ENCODE data around the gene JMJD6.

JMJD6 gene

DNA sequence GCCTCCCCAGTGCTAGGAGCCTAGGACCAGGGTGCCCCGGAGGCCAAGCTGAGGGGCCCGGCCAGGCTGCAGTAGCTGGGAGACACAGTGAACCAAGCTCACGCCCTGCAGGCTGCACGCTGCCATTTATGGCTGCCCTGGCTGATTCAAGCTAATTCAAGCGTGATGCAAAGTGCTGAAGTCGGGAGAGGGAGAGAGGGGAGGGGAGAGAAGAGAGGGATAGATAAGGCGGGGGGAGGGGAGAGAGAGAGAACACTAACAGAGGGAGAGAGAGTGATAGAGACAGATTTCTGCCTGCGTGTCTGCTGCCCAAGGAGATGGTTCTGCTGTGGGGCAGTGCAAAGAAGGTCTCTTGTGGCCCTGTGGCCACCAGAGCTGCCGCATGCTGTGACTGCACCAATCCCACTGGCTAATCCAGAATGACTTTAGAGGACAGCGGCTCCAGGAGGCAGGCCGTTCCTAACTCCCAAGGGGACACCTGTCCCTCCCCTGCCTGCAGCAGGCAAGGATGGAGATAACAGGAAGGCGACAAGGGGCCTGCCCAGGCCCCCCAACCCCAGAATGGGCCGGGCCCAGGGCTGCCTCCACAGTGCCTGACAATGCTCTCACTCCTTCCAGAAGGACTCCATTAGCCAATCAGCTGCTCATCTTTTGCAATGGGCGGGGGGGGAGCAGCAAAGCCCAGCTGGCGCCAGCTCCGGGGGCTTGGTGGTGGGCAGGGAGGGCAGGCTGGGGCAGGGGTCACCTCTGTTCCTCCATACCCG is 28.5 kb downstream of the JMJD6 start:
- DNase-seq = no peak

DNA sequence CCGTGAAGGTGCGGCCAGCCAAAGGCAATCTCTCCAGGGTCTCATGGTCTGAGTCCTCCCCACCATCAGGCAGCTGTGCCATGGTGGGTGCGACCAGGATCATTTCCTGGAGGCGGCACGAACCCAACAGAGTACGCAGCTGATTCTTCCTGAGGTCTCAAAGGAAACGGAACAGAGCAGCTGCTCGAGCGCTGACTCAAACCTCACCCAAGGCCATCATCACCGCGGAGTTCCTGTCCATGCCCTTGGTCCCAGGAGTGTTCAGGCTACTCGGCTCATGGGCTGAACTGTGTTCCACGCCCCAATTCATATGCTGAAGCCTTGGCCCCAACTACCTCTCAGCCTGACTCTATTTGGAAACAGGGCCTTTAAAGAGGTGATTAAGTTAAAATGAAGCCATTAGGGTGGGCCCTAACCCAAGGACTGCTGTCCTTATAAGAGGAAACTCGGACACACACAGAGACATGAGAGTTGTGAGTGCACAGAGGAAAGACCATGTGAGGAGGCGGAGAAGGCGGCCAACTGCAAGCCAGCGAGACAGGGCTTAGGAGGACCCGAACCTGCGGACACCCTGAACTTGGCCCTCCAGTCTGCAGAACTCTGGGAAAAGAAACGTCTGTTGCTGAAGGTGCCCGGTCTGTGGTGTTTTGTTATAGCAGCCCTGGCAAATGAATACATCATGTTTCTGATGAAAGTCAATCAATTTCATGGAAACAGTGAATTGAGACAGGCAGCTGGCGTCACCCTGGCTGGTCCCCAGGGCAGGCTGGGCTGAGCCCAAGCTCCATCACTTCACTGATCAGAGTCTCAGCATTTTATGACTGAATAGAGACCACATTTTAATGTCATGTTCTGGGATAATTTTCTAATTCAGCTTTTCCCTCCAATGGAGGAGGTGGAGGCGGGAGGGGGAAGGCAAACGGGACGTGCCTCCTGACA is 29.4 kb downstream of the JMJD6 start:
- DNase-seq = no peak

DNA sequence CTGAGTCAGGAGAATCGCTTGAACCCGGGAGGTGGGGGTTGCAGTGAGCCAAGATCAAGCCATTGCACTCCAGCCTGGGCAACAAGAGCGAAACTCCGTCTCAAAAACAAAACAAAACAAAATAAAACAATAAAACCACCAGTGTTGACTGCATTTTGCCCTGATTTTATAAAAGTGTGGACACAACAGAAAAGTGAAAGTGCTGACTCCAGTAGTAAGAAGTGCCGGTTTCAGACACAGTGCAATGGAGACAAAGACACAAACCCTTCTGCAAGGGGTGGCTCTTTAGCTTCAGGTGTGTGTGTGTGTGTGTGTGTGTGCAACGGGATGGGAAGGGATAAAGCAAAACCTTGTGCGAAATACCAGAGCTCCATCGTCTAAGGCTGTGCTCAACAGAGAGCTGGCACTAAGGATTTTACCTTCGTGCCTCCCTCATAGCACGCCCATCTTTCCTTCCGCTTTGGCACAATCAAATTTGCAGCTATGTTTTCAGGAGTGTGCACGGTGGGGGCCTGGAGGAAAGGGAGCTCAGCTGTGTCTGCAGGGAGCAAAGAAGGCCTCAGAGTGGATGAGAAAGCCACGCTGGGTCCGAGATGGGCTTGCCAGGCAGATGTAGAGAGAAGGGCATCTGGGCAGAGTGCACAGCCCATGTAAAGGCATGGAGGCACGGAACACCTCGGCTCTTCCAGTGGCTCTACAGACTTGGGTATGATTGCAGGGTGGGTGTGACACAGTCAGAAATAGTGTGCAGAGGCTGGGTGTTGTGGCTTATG is 31.2 kb downstream of the JMJD6 start:
- DNase-seq = no peak

DNA sequence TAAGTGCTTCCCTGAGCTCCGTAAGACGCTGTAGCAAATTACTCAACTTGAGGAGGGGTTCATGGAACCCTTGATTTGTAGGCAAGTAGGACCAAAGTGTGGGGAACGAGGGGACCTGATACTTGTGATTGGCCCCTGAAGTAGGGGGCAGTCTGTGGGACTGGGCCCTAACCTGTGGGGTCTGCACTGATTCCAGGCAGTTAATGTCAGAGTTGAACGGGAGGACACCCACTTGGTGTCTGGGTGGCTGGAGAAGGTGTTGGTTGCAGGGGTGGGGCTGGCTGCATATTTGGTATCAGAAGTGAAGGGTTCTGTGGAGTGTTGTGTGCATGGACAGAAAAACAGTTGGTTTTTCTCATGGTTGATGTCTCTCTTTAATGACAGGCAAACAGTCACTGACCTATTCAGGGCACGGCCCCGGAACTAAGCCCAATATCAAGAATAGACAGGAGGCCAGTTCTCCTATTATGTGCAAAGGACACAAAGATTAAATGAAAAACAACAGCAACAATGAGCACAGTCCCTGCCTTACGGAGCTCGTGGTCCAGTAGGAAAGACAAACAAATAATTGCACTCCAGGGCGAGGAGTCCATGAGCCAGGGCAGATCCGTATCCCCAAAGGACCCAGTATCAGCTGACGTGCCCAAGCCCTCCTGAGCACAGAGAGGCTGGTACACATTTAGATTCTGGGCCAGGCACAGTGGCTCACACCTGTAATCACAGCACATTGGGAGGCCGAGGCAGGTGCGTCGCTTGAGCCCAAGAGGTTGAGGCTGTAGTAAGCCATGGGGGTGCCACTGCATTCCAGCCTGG is 34.8 kb downstream of the JMJD6 start:
- no peak for DNase-seq

DNA sequence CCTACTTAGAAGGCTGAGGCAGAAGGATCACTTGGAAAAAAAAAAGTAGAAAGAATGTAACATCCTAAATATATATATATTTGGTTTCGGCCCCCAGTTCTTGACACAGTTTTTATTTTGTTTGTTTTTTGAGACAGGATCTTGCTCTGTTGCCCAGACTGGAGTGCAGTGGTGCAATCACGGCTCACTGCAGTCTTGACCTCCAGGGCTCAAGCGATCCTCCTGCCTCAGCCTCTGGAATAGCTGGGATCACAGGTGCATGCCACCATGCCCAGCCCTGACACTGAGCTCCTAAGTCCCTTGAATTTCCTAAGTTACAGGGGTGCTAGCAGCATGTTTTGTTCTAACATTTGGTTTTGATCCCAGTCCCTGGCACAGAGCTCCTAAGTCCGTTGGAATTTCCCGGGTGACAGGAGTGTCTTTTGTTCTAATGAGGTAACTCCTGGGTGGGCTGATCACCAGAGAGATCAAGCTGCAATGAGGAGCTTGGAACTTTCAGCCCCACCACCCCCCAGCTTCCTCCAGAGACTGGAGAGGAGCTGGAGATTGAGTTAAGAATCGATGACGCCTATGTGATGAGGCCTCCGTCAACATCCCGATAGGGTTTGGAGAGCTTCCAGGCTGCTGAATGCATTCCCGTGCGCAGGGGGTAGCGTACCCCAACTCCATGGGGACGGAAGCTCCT is 35.7 kb downstream of the JMJD6 start:
- no peak for DNase-seq

DNA sequence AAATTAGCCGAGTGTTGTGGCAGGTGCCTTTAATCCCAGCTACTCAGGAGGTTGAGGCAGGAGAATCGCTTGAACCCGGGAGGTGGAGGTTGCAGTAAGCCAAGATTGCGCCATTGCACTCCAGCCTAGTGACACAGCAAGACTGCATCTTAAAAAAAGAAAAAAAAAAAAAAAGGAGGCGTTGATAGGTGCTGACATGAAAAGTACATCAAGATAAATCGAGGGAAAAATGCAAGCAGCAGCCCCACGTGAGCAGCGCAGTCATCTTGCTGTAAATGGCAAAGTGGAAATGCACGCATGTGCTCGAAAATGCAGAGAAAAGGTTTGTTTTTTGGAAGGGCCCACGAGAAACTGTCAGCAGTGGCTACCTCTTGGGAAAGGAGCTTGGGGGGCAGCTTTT is 36.5 kb downstream of the JMJD6 start:
- no peak for DNase-seq

DNA sequence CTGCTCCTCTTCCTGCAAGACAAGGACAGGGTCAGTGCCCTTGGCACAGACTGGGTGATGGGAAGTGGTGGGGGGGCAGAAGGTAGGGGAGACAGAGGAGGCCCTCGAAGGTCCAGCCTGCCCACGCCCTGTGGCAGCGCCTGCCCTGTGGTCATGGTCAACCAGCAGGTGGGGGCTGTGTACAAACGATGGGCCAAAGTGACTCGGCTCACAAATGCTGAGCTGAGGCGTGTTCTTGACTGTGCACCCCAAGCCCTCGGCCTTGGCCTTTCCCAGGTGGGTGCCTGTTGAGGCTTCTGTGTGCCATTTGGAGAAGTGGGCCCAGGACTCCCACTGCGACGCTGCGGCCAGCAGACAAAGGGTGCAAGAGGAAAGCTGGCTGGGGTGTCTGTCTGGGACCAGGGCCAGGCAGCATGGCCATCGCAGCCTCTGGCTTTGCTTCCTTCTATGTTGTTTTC is 38.2 kb downstream of the JMJD6 start:
- DNase-seq = no peak

DNA sequence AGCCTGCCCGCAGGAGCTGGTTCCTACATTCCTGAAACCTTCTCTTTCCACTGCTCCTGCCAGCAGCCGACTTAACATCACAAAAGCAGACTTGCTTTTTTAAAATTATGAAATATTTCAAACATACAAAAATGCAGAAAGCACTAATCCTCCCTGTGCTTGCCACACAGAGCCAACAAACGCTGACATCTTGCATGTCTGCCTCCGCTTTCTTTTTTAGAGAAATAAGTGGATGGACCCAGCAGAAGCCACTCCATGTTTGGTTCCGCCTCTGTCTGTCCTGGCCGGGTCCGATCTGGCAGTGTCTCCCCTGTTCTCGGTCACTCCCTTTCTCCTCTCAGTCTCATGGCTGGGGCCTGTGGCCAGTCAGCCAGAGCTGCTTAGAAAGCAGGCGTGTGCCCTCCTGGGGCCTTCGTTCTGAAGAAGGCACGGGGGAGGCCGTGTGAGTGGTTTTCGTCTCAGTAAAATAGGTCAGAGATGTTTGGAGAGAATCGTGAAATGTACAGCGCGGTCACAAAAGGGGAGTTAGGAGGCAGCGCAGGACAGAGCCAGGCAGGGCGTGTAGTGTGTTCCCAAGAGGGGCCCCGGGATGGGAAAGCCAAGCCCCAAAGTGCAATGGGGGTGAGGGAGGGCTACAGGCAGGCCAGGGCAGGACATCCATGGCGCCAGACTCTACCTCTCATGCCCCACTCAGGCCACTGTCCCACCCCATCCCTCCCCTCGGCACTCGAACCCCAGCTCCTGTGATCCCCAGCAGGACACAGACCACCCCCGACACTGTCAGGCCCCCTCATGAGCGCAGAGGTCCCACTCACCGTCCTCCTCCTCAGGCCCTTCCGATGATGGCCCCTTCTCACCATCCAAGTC is 38.9 kb downstream of the JMJD6 start:
- no peak for DNase-seq

DNA sequence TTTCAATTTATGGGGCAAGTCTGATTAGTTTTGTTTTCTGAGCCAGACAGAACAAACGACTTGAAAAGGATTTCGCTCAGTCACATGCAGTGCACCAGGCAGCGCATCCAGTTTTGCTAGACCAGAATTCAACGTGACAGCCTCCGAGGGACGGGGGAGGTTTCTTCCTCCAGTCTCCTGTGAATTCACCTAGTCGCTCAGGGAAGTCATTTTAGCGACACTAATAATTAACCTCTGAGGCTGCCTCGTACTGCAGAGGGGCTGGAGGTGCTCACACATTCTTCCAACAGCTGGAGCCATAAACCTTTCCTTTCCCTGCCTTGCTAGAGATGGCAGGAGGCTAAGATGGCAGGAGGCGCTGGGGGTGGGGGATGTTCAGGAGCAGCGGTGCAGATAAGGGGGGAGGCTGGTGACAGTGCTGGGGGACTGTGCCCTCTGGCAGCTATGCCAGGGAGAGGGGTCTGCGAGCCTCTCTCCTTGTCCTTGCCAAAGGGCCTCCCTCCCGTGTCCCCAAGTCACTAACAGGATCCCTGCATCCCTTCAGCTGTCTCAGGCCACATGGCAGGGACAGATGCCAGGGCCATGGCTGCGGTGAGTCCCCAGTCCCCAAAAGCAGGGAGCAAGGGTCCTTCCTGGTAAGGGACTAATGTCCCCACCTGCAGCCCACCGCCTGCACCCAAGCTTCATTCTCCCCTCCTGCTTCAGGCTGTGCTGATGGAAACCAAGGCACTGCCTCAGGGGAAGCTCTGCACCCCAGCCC is 39.7 kb downstream of the JMJD6 start:
- DNase-seq = no peak

DNA sequence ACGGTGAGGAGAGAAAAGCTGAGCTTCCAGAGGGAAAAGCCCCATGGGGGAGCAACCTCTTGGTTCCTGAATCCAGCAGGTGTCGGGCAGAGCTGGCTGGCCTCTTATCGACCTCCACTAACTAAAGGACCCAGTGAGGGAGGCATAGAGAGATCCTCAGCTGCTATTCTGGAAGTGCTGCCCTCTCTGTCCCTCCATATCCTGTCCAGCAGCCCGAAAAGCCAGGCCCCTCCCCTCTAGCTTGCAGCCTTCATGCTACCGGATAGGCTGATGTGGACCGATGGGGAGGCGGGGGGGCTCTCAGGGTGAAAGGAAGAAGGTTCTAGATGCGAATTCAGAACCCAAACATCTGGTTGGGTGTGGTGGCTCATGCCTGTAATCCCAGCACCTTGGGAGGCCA is 40.6 kb downstream of the JMJD6 start:
- no peak for DNase-seq

DNA sequence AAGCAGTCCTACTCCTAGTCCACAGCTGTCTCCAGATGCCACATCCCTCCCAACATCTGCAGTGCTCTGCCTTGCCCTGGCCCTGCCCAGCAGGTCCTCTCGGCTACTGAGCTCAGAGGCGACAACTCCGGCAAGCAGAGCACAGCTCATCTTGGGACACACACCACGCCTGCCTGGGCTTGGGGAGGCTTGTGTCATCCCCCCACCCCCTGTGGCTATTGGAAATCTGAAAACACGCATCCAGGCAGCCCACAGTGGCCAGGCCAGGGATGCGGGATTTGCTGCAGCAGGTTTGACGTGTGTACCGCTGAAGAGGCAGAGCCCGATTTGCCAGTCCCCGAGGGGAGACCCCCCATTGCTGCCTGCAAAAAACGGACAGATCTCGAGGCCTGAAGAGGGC is 41.0 kb downstream of the JMJD6 start:
- no peak for DNase-seq

DNA sequence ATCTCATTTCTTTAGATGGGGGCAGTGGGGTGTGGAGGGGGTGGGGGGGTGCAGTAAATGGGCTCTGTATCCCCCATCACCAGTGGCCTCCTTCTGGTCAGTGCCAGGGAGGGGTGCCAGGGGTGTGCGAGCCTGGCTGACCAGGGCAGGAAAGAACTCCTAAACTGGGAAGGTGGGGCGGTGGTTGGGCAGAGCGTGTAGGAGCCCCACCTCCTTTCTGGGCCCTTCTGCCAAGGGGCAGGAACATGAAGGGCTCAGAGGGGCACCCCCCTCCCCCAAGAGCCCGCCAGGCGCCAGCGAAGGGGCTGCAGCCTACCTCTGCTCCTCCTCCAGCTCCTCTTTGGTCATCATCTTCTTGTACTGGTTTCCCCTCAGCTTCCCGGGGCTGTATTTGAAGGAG is 41.6 kb downstream of the JMJD6 start:
- no peak for DNase-seq

DNA sequence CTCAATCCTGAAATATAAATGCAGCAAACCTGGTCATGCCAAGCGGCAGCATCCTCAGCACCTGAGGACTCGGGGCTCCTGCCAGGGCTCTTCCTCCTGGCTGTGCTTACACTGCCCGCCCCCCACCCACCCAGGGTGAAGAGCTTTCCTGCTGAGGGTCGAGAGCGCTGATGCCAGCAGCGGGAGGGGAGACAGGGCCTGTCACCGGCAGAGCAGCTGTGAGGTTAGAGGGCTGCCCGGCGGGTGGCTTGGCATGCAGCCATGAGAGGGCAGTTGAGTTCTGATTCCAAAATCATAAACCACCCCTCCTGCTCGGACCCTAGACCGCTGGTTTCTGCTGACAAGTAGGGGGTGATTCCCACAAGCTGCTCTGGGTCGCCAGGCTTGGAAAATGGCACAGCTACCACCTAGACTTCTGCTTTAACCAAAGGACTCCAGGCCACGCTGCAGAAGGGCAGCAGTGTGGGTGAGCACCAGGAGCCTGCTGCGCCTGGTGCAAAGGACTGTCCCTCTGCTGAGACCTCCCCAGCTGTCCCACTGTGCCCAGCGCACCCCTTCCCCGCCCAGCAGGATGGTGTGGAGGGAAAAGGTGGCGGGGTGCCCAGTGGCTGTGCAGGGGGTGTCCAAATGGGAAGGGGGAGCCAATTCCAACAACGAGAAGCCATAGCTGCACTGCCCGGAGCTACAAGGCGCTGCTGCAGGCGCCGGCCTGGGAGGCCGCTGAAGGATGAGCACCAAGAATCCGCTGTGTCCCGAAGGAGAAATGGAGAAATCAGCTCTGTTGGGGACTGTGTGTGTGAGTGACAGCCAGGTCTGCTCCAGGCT is 42.3 kb downstream of the JMJD6 start:
- no peak for DNase-seq

DNA sequence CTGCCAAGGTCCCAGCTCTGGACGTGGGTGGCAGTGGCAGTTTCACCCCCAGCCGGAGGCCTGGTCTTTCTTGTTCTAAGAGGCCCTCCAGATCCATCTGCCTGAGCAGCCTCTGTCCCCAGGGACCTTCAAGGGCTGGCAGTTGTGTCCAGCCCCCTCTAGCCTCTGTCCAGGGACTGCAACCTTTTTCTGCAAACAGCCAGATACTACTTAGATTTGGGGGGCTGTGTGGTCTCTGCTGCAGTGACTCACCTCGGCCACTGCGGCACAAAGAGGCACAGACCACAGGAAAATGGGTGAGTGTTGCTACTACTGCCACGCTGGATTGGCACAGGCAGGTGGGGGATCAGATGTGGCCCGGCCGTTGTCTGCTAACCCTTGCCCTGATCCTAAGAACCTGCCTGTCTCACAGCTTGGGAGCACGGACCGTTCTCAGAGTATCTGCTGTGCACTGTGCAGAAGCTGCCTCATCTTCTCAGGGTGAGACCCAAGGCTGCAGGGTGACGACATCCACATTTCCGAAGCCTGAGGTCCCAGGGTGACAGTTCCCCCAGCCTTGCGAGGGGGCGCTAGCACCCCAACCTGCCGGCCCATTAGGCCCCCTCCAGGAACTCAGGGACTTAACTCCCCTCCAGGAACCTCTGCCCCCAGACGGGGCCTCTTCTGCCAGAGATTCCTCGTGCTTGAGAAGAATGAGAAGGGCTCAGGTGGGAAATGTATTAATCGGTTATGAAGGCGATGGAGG is 43.2 kb downstream of the JMJD6 start:
- no peak for DNase-seq

DNA sequence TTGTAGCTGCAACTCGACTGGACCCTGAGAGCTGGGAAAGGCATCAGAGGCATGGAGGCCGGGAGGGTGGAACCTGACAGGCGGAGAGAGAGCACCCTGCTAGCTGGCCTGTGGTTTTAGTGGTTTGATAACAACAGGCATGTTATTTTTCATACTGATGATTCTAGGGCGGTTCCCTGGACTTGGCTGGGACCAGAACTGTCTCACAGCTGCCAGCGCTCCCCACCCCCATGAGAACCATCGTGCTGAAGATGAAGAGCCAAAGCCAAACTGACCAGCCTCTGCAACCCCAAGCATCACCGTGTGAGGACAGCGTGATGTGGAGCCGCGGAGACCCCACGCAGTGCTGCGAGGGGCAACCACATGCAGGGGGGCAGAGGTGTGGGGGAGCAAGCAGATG is 44.1 kb downstream of the JMJD6 start:
- DNase-seq = no peak

DNA sequence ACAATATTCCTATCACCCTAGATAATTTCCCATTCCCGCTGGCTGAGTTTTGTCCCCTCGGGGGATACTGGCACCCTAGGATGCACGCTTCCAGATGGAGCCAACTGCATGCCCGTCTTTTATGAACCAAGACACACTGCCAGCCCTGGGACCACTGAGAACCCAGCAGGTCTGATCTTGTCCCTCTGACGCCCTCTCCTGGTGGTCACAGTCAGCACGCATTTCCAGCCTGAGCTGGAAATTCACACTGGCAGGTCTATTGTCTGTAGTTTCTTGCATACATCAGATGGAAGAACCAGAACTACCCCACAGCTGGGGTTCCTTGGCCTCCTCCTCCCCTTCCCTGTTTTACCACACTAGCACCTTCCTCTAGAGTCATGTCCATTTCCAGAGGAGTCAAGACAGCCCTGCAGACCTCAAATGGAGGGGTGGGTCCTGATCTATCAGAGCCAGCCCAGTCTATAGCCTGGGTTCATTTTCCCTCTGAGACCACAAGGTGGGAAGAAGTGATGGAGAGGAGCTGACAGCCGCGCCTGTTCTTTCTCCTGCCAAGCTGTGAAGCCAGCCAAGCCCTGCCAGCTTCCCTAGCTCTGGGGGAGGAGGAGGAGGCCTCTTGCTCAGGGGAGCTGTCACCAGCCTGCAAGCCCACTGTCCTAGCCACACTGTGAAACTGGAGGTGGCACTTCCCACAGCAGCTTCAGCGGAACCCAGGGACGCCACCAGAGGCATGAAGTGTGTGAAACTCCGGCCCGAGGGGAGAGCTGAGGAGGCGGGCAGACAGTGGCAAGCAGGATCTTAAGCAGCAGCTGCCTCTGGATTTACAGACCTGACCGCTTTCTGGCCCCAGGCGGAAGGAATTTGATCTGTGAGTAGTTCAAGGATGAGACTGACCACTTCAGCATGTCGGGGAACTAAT is 44.9 kb downstream of the JMJD6 start:
- DNase-seq = peak; percentile 39

DNA sequence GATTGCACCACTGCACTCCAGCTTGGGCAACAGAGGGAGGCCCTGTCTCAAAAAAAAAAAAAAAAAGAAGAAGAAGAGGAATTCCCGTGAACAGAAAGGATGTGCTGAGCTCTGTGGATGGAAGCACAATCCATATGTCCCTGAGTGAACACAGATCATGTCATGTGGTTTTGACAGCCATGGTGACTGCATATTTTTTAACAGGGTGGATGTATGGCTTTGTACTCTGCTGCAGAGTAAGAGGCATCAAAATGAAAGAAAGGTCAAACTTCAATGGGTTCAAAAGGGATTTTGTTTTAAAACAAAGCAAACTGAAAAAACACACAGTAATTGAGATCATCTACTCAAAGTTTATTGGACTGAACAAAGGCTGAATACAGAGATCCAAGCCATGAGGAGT is 47.2 kb downstream of the JMJD6 start:
- no peak for DNase-seq

Data from NK-92 treated with Interleukin-12 subunit alpha and Interleukin-12 subunit beta, amount 100 ng/mL, for 24 hours (cell line).